Measurements from ENCODE around the gene PCDHGC3.

Gene PCDHGC3

GRCh38 chr5:141485321-141486055 is 9.7 kb downstream of the PCDHGC3 start:
- no peak for DNase-seq

GRCh38 chr5:141486091-141486490 is 10.3 kb downstream of the PCDHGC3 start:
- no peak for DNase-seq

- no peak for DNase-seq
Measured at GRCh38 chr5:141487131-141487530, 11.4 kb downstream of the PCDHGC3 start.

GRCh38 chr5:141488591-141489561 is 13.1 kb downstream of the PCDHGC3 start, which contains the start of gene PCDHGC5:
PCDHGC5 (plus strand) TSS chr5:141489081; CDS start chr5:141489241, 160 bp downstream.
- DNase-seq: no peak

DNA sequence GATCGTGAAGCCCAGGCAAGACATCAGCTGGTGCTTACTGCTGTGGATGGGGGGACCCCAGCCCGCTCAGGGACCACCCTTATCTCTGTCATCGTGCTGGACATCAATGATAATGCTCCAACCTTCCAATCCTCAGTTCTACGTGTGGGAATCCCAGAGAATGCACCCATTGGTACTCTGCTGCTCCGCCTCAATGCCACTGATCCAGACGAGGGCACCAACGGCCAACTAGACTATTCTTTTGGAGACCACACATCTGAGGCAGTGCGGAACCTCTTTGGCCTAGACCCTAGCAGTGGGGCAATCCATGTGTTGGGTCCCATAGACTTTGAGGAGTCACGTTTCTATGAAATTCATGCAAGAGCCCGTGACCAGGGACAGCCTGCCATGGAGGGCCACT is 14.1 kb downstream of the PCDHGC3 start:
- DNase-seq: no peak

- DNase-seq: no peak
Measured at GRCh38 chr5:141490271-141490670, 14.5 kb downstream of the PCDHGC3 start.

DNA sequence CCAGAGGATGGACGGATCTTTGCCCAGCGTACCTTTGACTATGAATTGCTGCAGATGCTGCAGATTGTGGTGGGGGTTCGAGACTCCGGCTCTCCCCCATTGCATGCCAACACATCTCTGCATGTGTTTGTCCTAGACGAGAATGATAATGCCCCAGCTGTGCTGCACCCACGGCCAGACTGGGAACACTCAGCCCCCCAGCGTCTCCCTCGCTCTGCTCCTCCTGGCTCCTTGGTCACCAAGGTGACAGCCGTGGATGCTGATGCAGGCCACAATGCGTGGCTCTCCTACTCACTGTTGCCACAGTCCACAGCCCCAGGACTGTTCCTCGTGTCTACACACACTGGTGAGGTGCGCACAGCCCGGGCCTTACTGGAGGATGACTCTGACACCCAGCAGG is 15.0 kb downstream of the PCDHGC3 start:
- no peak for DNase-seq

DNA sequence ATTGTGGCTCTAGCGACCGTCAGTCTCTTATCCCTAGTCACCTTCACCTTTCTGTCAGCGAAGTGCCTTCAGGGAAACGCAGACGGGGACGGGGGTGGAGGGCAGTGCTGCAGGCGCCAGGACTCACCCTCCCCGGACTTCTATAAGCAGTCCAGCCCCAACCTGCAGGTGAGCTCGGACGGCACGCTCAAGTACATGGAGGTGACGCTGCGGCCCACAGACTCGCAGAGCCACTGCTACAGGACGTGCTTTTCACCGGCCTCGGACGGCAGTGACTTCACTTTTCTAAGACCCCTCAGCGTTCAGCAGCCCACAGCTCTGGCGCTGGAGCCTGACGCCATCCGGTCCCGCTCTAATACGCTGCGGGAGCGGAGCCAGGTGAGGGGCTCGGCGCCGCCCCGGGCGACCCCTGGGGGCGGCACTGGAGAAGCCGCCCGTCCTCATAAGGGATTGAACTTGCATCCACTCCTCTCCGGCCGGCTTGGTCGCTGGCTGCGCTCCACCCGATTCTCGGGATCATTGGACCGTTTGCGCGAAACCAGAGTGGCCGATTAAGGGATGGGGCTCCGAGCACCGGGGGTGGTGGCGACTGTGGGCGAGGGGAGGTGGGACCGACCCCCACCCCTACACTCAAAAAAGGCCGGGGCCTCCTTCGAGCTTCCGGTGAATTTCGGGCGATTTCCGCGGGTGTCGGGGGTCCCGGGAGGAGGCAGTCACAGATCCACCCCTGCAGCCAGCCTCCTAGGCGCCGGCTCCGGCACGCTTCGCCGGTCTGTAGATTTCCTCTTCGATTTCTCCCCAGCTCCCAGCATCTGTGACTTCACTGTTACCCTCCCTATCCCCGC is 15.8 kb downstream of the PCDHGC3 start:
- DNase-seq: no peak

DNA sequence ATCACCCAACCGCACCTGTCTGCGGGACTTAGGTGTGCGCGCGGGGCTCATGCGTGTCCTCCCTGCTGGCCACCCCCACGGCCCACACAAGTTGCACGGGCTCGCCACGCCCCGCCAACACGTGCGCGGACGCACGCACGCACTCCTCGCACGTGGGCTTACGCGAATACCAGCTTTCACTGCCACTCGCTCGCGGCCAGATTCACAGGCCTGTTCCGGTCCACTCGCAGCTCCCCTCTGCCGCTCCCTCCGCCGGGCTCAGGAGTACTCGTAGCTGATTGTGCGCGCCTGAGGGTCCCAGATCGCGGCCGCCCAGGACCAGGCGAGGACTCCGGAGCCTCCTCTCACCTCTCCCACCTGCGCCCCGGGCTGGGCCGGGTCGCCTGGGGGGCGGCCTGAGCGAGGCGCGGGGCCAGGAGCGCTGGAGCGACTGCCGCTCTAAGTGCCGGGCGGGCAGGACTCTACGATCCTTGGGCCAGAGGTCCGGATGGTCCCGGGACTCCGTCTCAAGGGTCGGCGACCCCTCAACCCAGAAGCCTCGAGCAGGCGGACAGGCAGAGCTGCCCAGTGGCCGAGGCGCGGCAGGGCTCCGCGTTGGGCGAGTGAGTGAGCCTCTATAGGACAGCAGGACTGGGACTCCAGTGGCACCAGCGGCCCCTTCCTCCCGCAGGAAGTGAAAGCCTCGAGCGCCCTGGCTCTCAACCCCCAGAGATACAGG is 16.6 kb downstream of the PCDHGC3 start:
- no peak for DNase-seq

DNA sequence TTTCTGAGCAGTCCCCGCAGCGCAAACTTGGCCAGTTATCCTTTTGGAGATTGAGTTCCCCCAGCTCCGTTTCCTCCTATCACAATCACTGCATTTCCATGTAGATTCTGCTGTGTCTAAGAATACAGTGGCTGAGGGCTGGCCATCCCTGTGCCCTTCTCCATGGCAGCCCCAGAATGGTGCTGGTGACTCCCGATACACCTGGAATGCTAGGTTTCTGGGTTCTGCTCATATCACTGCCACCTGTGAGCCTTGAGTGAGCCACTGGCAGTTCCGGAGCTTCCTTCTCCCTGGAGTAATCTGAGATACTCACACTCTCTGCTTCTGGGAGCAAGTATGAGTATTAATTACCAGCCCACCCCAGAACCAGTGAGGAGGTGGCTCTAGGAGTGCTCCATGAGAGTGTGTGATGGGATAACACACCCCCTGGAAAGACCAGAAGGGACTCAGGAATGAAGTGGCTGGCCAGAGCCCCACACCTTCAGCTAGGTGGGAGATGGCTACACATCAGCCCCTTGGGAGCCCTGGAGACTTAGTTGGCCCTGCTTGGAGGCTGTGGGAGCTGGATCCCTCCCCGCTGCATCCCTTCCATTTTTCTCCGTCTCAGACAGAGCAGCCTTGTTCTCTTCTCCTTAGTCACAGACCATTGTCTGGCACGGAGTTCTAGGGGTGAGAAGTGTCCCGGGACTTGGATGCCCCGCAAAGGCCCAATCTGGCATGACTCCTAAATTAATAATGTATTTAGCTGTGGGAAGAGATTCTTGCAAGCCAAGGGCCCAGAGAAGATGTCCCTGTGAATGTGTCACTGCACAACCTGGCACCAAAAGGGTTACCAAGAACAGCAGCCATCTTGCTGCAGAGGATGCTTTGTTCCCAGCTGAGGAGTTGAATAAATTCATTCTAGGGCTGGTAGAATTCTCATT is 18.0 kb downstream of the PCDHGC3 start:
- no peak for DNase-seq

DNA sequence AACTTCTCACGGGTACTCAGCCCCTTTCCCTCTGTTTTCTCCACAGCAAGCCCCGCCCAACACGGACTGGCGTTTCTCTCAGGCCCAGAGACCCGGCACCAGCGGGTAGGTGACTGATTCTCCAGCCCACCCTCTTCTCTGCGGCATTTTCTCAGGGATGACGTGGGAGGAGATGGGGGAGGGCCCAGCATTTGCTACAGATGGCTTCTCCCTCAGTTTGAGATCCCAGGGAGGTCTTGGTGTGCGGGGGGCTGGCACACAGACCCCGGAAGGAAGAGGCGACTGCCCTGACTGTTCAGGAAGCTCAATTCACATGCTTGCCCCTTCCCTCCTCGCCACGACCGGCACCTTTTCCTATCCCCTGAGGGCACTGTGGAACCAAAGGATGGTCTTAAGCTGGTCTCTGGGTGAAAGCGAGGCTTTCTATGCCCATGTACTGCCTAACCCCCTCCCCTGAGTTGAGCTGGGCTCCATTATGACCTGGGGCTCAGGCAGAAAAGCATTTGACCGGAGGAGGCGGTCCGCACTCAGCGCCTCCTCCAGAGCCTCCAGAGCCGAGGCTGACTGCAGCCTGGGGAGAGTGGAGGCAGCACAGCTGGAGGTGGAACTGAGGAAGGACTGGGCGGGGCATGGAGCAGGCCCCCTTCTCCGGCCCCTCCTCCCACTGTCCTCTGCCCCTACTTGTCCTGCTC is 19.1 kb downstream of the PCDHGC3 start:
- DNase-seq: no peak

- DNase-seq: no peak
Measured at GRCh38 chr5:141495453-141495811, 19.7 kb downstream of the PCDHGC3 start.

GRCh38 chr5:141496038-141496437 is 20.3 kb downstream of the PCDHGC3 start:
- DNase-seq: no peak

- DNase-seq: no peak
Measured at GRCh38 chr5:141501761-141502160, 26.0 kb downstream of the PCDHGC3 start.

DNA sequence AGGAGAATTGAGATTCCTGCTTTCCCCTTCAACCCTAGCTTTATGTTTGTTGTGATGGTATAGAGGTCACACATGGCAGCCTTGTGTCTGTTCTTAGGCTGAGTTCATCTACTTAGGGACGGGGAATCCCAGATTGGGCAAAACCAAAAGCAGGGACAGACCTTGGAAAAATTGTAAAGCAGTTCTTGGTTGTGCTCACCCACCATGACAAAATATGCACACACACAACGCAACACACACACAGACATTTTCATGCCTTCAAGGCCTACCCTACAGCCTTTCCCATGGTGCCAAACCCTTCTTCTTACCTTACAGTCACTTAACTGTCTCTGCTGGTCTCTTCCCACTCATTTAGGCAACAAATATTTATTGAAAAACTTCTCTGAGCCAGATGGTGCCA is 27.9 kb downstream of the PCDHGC3 start:
- DNase-seq: no peak

GRCh38 chr5:141504216-141504615 is 28.4 kb downstream of the PCDHGC3 start:
- no peak for DNase-seq

GRCh38 chr5:141506381-141507155 is 30.8 kb downstream of the PCDHGC3 start:
- no peak for DNase-seq

GRCh38 chr5:141507387-141508091 is 31.8 kb downstream of the PCDHGC3 start:
- DNase-seq: no peak

GRCh38 chr5:141508440-141508797 is 32.7 kb downstream of the PCDHGC3 start:
- no peak for DNase-seq
